ENCODE data around the gene TSR3. TPM values are rescaled to one million over a fixed set of nuclear protein-coding genes. Genes with fewer than 3 reads are reported as not detected.

The TSR3 gene
- total and polyA plus RNA-seq, 2 donors (not counting 1 experiment from before 2014, with no cell fraction given): 35.7 to 43.7 TPM

DNA sequence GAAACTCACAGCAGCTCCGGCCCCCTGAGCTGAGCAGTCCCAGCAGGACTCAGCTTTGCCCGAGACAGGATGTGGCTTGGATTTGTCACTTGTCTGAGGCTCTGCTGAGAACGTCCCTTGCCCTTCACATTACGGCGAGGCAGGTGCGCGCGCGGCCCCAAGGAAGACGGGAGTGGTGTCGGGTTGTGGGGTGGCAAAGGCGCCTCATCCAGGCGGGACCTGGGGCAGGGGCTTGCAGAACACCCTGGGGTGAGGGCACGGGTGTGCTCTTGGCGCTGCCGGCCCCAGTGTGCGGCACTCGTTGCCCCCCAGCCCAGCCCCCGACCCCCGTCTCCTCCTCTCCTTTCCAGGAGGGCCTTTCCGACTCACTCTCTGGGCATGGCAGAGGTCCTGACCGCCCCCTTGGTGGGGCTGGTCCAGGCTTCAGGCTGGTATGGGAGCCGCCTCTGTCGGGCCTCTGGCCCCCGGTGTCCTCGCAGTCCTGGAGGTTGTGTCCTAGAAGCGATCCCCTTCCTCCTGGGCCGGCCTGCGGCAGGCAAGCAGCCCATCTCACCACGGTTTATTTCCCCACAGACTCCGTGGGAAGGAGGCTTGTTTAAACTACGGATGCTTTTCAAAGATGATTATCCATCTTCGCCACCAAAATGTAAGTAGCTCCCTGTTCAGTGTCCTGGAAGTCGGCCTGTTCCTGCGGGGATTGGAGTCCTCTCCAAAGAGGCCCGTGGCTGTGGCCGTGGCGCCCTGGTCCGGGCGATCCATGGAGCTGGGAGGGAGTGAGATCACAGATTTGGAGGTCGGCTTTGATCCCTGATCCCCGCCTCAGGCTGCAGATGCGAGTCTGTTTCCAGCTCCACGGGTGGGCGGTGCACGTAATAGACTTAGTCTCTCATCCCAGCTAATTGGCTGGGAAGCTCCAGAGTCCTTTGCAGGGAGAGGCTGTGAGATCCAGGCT, 36.3 kb downstream of the TSR3 start:
- Histone ChIP-seq H3K4me2 (replicated peaks; ENCODE audit: low read depth, low read length, poor library complexity, severe bottlenecking) (no peak overlapping the region), H3K79me2 (ENCODE audit: control insufficient read depth, insufficient read depth, low read length) (peaks cover 96% of the 10 kb centered on the region), H3K4me3 (ENCODE audit: control extremely low read depth in 1 of 5, extremely low read depth in 1 of 5, insufficient read depth in 1 of 5, low read depth in 2 of 5, low read length in 4 of 5) (no peak overlapping the region), H4K20me1 (ENCODE audit: control insufficient read depth, insufficient read depth, low read length, poor library complexity, severe bottlenecking) (peaks cover 97% of the 10 kb centered on the region), H3K4me1 (ENCODE audit: control insufficient read depth in 2 of 2, insufficient read depth in 2 of 2, low read length in 2 of 2) (peaks cover 21 to 32% of the 10 kb centered on the region in 2 donors), H3K27me3 (replicated peaks in 1 of 4; ENCODE audit: control extremely low read depth in 1 of 4, control insufficient read depth in 3 of 4, insufficient read depth in 4 of 4, low read length in 3 of 4) (no peaks in the 10 kb centered on the region), H2AFZ (ENCODE audit: insufficient read depth, low read depth, low read length, poor library complexity, severe bottlenecking) (no peak overlapping the region), H3K36me3 (replicated peaks in 1 of 2; ENCODE audit: control extremely low read depth in 1 of 2, control insufficient read depth in 1 of 2, extremely low read depth in 1 of 2, insufficient read depth in 2 of 2, low read length in 1 of 2) (peaks cover 0 to 85% of the 10 kb centered on the region in 2 experiments), H3K27ac (ENCODE audit: low read length in 2 of 2) (no peak overlapping the region), H3K9me3 (ENCODE audit: control extremely low read depth in 1 of 3, control insufficient read depth in 2 of 3, insufficient read depth in 1 of 3, low read length in 2 of 3) (no peaks in the 10 kb centered on the region), H3K9ac (ENCODE audit: low read length) (no peak overlapping the region)
- CTCF ChIA-PET: interaction anchor here (1.7 kb wide), 1 partner anchor 15 kb away, joined by 8 read pairs; no protein-coding TSS in a partner anchor
- intact Hi-C loops (cut with micrococcal nuclease): no loop called here
- 94% methylated on average over 43 of the region's 46 CpGs for WGBS (ENCODE audit: insufficient coverage)
- no peak overlapping the region for H3K27ac Mint-ChIP-seq
- no peaks in the 10 kb centered on the region for H3K9me3 Mint-ChIP-seq (ENCODE audit: insufficient read depth)
- DNase-seq: no peak
- no peaks in the 10 kb centered on the region for H3K27me3 Mint-ChIP-seq
- no peak for ATAC-seq (ENCODE audit: low read depth)
- TF ChIP-seq EZH2 (IDR thresholded peaks at IDR 0.05; ENCODE audit: borderline replicate concordance, insufficient read depth, low read depth, low read length, poor library complexity, severe bottlenecking): no peak
- TF ChIP-seq, protein P1, sequence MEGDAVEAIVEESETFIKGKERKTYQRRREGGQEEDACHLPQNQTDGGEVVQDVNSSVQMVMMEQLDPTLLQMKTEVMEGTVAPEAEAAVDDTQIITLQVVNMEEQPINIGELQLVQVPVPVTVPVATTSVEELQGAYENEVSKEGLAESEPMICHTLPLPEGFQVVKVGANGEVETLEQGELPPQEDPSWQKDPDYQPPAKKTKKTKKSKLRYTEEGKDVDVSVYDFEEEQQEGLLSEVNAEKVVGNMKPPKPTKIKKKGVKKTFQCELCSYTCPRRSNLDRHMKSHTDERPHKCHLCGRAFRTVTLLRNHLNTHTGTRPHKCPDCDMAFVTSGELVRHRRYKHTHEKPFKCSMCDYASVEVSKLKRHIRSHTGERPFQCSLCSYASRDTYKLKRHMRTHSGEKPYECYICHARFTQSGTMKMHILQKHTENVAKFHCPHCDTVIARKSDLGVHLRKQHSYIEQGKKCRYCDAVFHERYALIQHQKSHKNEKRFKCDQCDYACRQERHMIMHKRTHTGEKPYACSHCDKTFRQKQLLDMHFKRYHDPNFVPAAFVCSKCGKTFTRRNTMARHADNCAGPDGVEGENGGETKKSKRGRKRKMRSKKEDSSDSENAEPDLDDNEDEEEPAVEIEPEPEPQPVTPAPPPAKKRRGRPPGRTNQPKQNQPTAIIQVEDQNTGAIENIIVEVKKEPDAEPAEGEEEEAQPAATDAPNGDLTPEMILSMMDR (IDR thresholded peaks at IDR 0.05): no peak
- H3K4me1 Mint-ChIP-seq: peaks cover 35% of the 10 kb centered on the region
- H3K4me3 Mint-ChIP-seq: no peak overlapping the region
- POLR2A ChIA-PET: interaction anchor here (0.8 kb wide), 1 partner anchor 17 kb away, joined by 3 read pairs; no protein-coding TSS in a partner anchor

Measured in B cell (primary cell).